Body of pancreas (tissue), 4 donors: ENCODE measurements around the gene ENPP3. TPM values are rescaled to one million over a fixed set of nuclear protein-coding genes. Genes with fewer than 3 reads are reported as not detected.

Experiments
- ATAC-seq: fragments of 150-250 bp; one replicate; pipeline ENCODE4 v1.9.1; 2016
- DNase-seq, 4 donors: peaks; one replicate each; pipeline ENCODE4 v3.0.0-alpha.2; 2019
- H3K27ac ChIP-seq, 4 donors: fragments of 200-600 bp; sonication (generic); 1 replicate in 3 of 4; 2 replicates in 1 of 4; pipeline versions ENCODE4 v1.5.1 to v1.6.1; 2016 to 2019; ENCODE audit warnings: mild to moderate bottlenecking in 1 of 4, mixed read lengths in 1 of 4, moderate library complexity in 1 of 4
- H3K27me3 ChIP-seq, 2 donors: fragments of 200-600 bp; sonication (generic); one replicate each; pipeline ENCODE4 v1.6.0; 2016; ENCODE audit warnings: mild to moderate bottlenecking in 1 of 2
- H3K36me3 ChIP-seq, 2 donors: fragments of 200-600 bp; sonication (generic); replicated peaks in 1 of 2; 2 replicates each; pipeline ENCODE4 v1.5.1; 2016; ENCODE audit warnings: low read depth in 2 of 2; ENCODE audit not compliant: insufficient read depth in 1 of 2
- H3K4me1 ChIP-seq: fragments of 200-600 bp; sonication (generic); one replicate; pipeline ENCODE4 v1.6.0; 2016
- H3K4me3 ChIP-seq, 2 donors: fragments of 200-600 bp; sonication (generic); 1 replicate in 1 of 2; 2 replicates in 1 of 2; pipeline ENCODE4 v1.5.1; 2016 to 2019
- H3K9me3 ChIP-seq, 3 donors: fragments of 200-600 bp; sonication (generic); 1 replicate in 2 of 3; 2 replicates in 1 of 3; pipeline ENCODE4 v1.5.1; 2016
- CTCF ChIP-seq, 7 experiments: fragments of 450-650 bp in 4 of 7; fragments of 200-600 bp in 3 of 7; sonication (generic) in 3 of 7; IDR thresholded peaks; one replicate each; pipeline ENCODE4 v1.5.1; 2016 to 2019; ENCODE audit warnings: antibody characterized with exemption in 7 of 7
- POLR2A ChIP-seq, 3 donors: fragments of 450-650 bp; IDR thresholded peaks; one replicate each; pipeline ENCODE4 v1.6.1; 2016; ENCODE audit warnings: antibody characterized with exemption in 3 of 3, mild to moderate bottlenecking in 2 of 3
- WGBS, 2 donors: methylation state at CpG; one replicate each; pipeline ENCODE4 v1.1.5; 2017; 5-methylcytosine and 5-hydroxymethylcytosine counted together
- intact Hi-C: fragments of 100-400 bp; cut with DNase I; formaldehyde crosslinking; loops from one replicate; pipeline ENCODE4 v1.15.1; 2023
- total RNA-seq, 2 donors: library from RNA; depleted of rRNA; stranded (reverse); fragments of >200 nt; gene quantifications; one replicate each; pipeline ENCODE4 v1.1.0, GENCODE V29; 2016

Gene ENPP3
- total RNA-seq, 2 donors from 2014 or later = 0.26 TPM; not detected in 1

- Histone ChIP-seq H3K27ac (no peak overlapping the region), H3K27me3 (no peaks in the 10 kb centered on the region), H3K4me1 (peaks cover under 1% of the 10 kb centered on the region), H3K9me3 (no peaks in the 10 kb centered on the region), H3K36me3 (no peaks in the 10 kb centered on the region), H3K4me3 (no peak overlapping the region)
- no peak for ATAC-seq
- 70 to 74% methylated on average over 6 of the region's 6 CpGs for WGBS, 2 donors
- intact Hi-C loops = no loop called here
- DNase-seq = no peak
- no peak for TF ChIP-seq CTCF (IDR thresholded peaks at IDR 0.05)
- no peak for TF ChIP-seq POLR2A (IDR thresholded peaks at IDR 0.05)
Observed at GRCh38 chr6:131657630-131658111, 20.6 kb downstream of the ENPP3 start.

GRCh38 chr6:131658287-131658686 is 21.2 kb downstream of the ENPP3 start:
- Histone ChIP-seq H3K4me1 (no peaks in the 10 kb centered on the region), H3K9me3 (no peaks in the 10 kb centered on the region), H3K27ac (no peak overlapping the region), H3K36me3 (no peaks in the 10 kb centered on the region), H3K27me3 (no peaks in the 10 kb centered on the region), H3K4me3 (no peak overlapping the region)
- DNase-seq (no peak), ATAC-seq (no peak)
- TF ChIP-seq POLR2A (IDR thresholded peaks at IDR 0.05) = no peak
- TF ChIP-seq CTCF (IDR thresholded peaks at IDR 0.05) = no peak
- intact Hi-C loops = no loop called here
- 81 to 85% methylated on average over 3 of the region's 3 CpGs for WGBS, 2 donors

DNA sequence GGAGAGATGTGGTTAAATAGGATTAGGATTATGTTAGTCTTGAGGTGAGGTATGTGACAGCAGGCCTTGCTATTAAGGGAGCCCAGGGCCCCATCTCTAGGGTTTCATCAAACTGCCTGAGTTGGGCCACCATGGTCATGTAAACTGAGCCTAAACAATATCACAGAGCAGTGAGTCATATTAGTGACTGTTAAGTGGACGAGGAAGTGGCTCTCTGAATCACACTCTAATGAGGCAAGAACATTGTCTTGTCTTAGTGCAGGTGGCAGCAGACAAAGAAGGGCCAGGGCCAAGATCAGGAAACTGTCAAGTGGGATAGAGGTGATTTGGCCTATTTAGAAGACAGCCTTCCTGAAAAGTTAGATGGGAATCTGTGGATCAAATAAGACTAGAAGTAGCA is 23.1 kb downstream of the ENPP3 start:
- intact Hi-C loops = no loop called here
- H3K4me1 ChIP-seq = no peaks in the 10 kb centered on the region
- H3K27ac ChIP-seq = no peak overlapping the region
- no peak overlapping the region for H3K4me3 ChIP-seq
- ATAC-seq (no peak), DNase-seq (no peak)
- TF ChIP-seq POLR2A (IDR thresholded peaks at IDR 0.05) = no peak
- no peak for TF ChIP-seq CTCF (IDR thresholded peaks at IDR 0.05)
- no peaks in the 10 kb centered on the region for H3K27me3 ChIP-seq
- no peaks in the 10 kb centered on the region for H3K9me3 ChIP-seq
- H3K36me3 ChIP-seq = no peaks in the 10 kb centered on the region
- 40 to 75% methylated on average over 1 of the region's 1 CpG for WGBS, 2 donors

DNA sequence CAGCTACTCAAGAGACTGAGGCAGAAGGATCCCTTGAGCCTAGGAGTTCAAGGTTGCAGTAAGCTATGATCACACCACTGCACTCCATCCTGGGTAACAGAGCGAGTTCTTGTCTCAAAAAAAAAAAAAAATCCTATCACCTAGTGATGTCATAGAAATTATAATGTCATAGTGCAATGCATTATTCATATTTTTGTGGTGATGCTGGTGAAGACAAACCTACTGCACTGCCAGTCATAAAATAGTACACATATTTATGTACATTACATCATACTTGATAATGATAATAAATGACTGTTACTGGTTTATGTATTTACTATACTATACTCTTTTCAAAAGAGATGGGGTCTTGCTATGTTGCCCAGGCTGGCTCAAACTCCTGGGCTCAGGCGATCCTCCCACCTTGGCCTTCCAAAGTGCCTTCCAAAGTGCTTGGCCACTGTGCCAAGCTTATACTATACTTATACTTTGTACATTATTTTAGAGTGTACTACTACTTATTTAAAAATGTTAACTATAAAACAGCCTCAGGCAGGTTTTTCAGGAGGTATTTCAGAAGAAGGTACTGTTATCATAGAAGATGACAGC is 26.6 kb downstream of the ENPP3 start:
- H3K4me3 ChIP-seq = no peak overlapping the region
- intact Hi-C loops = no loop called here
- WGBS, 2 donors = 90% methylated on average over 2 of the region's 2 CpGs

More for the DNA sequence above, 26.6 kb downstream of the ENPP3 start:
- DNase-seq (no peak), ATAC-seq (no peak)
- H3K27me3 ChIP-seq = no peaks in the 10 kb centered on the region
- no peaks in the 10 kb centered on the region for H3K4me1 ChIP-seq
- TF ChIP-seq CTCF (IDR thresholded peaks at IDR 0.05) (no peak), POLR2A (IDR thresholded peaks at IDR 0.05) (no peak)
- no peaks in the 10 kb centered on the region for H3K36me3 ChIP-seq
- no peak overlapping the region for H3K27ac ChIP-seq
- no peaks in the 10 kb centered on the region for H3K9me3 ChIP-seq
